Stimulated activated CD8-positive, alpha-beta memory T cell treated with anti-CD3 and anti-CD28 coated beads, Interleukin-15, amount 100 ng/mL, for 4 hours (primary cell): ENCODE results near the gene SLC1A1.

Source experiments
- DNase-seq, 2 donors: peaks; one replicate each; pipeline ENCODE4 v3.0.0-alpha.2; 2020; ENCODE audit warnings: low read depth in 2 of 2

SLC1A1 gene

GRCh38 chr9:4489919-4490704 is at the start of gene SLC1A1:
TSS of gene SLC1A1 (plus strand) at chr9:4490468. CDS start at chr9:4490680, 212 bp downstream.
- no peak for DNase-seq

- no peak for DNase-seq
Measured at GRCh38 chr9:4442806-4443205, 47.5 kb upstream of the SLC1A1 start.

- DNase-seq, result no peak
Measured at GRCh38 chr9:4443439-4443838, 46.8 kb upstream of the SLC1A1 start.

GRCh38 chr9:4461437-4461836 is 28.8 kb upstream of the SLC1A1 start:
- DNase-seq, result no peak

- DNase-seq, result no peak
Measured at GRCh38 chr9:4463824-4464223, 26.4 kb upstream of the SLC1A1 start.

GRCh38 chr9:4464911-4465513 is 25.3 kb upstream of the SLC1A1 start:
- DNase-seq, result no peak

- no peak for DNase-seq
Measured at GRCh38 chr9:4465910-4466309, 24.4 kb upstream of the SLC1A1 start.

- DNase-seq, result no peak
Measured at GRCh38 chr9:4475301-4475700, 15.0 kb upstream of the SLC1A1 start.

- no peak for DNase-seq
Measured at GRCh38 chr9:4486176-4486575, 4.1 kb upstream of the SLC1A1 start.

GRCh38 chr9:4489562-4489918 is 728 bp upstream of the SLC1A1 start:
- no peak for DNase-seq

- no peak for DNase-seq
Measured at GRCh38 chr9:4490705-4491625, 697 bp downstream of the SLC1A1 start.

- no peak for DNase-seq
Measured at GRCh38 chr9:4491626-4491975, 1.3 kb downstream of the SLC1A1 start.

- no peak for DNase-seq
Measured at GRCh38 chr9:4494332-4494731, 4.1 kb downstream of the SLC1A1 start.

- DNase-seq, result no peak
Measured at GRCh38 chr9:4494806-4495205, 4.5 kb downstream of the SLC1A1 start.

- no peak for DNase-seq
Measured at GRCh38 chr9:4495537-4495936, 5.3 kb downstream of the SLC1A1 start.

- DNase-seq, result no peak
Measured at GRCh38 chr9:4496497-4496896, 6.2 kb downstream of the SLC1A1 start.

GRCh38 chr9:4497395-4497794 is 7.1 kb downstream of the SLC1A1 start:
- DNase-seq, result no peak

GRCh38 chr9:4497855-4498254 is 7.6 kb downstream of the SLC1A1 start:
- DNase-seq, result no peak

- no peak for DNase-seq
Measured at GRCh38 chr9:4499917-4500316, 9.6 kb downstream of the SLC1A1 start.

GRCh38 chr9:4501147-4501507 is 10.9 kb downstream of the SLC1A1 start:
- DNase-seq, result no peak

GRCh38 chr9:4502444-4502843 is 12.2 kb downstream of the SLC1A1 start:
- DNase-seq, result no peak

GRCh38 chr9:4503103-4503502 is 12.8 kb downstream of the SLC1A1 start:
- no peak for DNase-seq

- DNase-seq, result no peak
Measured at GRCh38 chr9:4504250-4504649, 14.0 kb downstream of the SLC1A1 start.
